Tibial nerve (tissue), 3 donors: ENCODE data around the gene ECHDC3.

Source experiments
- CTCF ChIP-seq, 5 experiments: fragments of 200-600 bp in 3 of 5; fragments of 450-650 bp in 2 of 5; sonication (generic) in 3 of 5; IDR thresholded peaks; one replicate each; pipeline ENCODE4 v1.5.1; 2016 to 2019; ENCODE audit warnings: antibody characterized with exemption in 5 of 5, mild to moderate bottlenecking in 3 of 5, moderate library complexity in 2 of 5
- POLR2A ChIP-seq, 2 donors: fragments of 450-650 bp; IDR thresholded peaks; one replicate each; pipeline ENCODE4 v1.6.1; 2017; ENCODE audit warnings: antibody characterized with exemption in 2 of 2, mild to moderate bottlenecking in 2 of 2, moderate library complexity in 2 of 2

- TF ChIP-seq CTCF (IDR thresholded peaks at IDR 0.05) = no peak
- TF ChIP-seq POLR2A (IDR thresholded peaks at IDR 0.05) = no peak
Measured at GRCh38 chr10:11712744-11713143, 29.4 kb upstream of the ECHDC3 start.
